WTC11 (cell line): Measurements from ENCODE around the gene CPN1.

Experiments used
- CREB1 ChIP-seq: sonication (generic); formaldehyde crosslinking; IDR thresholded peaks from 2 replicates; pipeline ENCODE4 v1.8.0; 2023; ENCODE audit warnings: mild to moderate bottlenecking, missing genetic modification reagents
- ESRRA ChIP-seq: sonication (generic); formaldehyde crosslinking; IDR thresholded peaks from 2 replicates; pipeline ENCODE4 v1.8.1; 2022; ENCODE audit warnings: mild to moderate bottlenecking, missing genetic modification reagents, borderline replicate concordance
- ZNF232 ChIP-seq: sonication (generic); formaldehyde crosslinking; IDR thresholded peaks from 2 replicates; pipeline ENCODE4 v1.8.0; 2022; ENCODE audit warnings: mild to moderate bottlenecking, missing genetic modification reagents
- TF ChIP-seq, protein P1 (sequence below): fragments of 200-600 bp; IDR thresholded peaks from 2 replicates; pipeline ENCODE4 v1.8.0; 2022; ENCODE audit warnings: antibody characterized with exemption

DNA sequence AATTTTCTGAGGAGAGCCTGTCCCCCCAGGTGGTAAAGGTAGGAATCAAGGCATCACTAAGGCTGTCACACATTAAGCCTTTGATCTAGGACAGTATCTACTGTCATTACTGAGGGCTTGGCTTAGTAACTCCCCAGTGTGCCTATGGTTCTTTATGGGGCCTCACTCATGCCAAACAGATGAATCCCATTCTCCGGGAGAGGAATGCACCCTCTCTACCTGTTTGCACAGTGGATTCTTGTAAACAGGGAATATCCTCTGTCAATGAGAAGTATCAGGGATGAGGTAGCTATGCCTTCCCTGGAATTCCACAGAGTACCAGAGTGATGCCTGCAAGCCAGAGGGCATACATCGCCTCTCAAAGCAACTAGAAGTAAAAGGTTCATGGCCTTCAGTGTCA lies 3.9 kb upstream of the CPN1 start:
- no peak for TF ChIP-seq CREB1 (CRISPR knock-in tag)
- TF ChIP-seq ZNF232, result no peak
- TF ChIP-seq, protein P1, sequence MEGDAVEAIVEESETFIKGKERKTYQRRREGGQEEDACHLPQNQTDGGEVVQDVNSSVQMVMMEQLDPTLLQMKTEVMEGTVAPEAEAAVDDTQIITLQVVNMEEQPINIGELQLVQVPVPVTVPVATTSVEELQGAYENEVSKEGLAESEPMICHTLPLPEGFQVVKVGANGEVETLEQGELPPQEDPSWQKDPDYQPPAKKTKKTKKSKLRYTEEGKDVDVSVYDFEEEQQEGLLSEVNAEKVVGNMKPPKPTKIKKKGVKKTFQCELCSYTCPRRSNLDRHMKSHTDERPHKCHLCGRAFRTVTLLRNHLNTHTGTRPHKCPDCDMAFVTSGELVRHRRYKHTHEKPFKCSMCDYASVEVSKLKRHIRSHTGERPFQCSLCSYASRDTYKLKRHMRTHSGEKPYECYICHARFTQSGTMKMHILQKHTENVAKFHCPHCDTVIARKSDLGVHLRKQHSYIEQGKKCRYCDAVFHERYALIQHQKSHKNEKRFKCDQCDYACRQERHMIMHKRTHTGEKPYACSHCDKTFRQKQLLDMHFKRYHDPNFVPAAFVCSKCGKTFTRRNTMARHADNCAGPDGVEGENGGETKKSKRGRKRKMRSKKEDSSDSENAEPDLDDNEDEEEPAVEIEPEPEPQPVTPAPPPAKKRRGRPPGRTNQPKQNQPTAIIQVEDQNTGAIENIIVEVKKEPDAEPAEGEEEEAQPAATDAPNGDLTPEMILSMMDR, result no peak
- no peak for TF ChIP-seq ESRRA
